SH-SY5Y (cell line): ENCODE data around the gene ZNF14.

Source experiments
- GATA2 ChIP-seq: IDR thresholded peaks from 2 replicates; pipeline ENCODE4 v1.6.1; 2011; ENCODE audit warnings: mild to moderate bottlenecking, low read depth, low read length
- GATA3 ChIP-seq: IDR thresholded peaks from 2 replicates; pipeline ENCODE4 v1.6.1; 2011; ENCODE audit warnings: low read depth, mild to moderate bottlenecking, low read length, moderate library complexity

DNA sequence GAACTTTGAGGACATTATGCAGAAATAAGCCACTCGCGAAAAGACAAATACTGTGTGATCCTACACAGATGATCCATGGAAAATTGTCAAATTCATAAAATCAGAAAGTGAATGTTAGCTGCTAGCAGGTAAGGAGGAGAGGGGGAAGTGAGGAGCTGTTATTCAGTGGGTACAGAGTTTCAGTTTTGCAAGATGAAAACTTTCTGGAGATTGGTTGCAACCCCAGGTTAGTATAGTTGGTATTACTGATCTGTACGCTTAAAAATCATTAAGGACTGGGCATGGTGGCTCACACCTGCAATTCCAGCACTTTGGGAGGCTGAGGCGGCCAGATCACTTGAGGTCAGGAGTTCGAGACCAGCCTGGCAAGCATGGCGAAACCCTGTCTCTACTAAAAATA lies 46.3 kb downstream of the ZNF14 start:
- TF ChIP-seq GATA2 (no peak), GATA3 (no peak)
